Neural cell (in vitro differentiated cells): ENCODE data around the gene MPPED1. TPM values are rescaled to one million over a fixed set of nuclear protein-coding genes. Genes with fewer than 3 reads are reported as not detected.

Experiments
- H2AFZ ChIP-seq: fragments of 200-600, 300-800 bp; sonication (generic), shearing (Covaris generic); 2 replicates; pipeline ENCODE4 v1.6.0; 2014; ENCODE audit warnings: low read depth, mild to moderate bottlenecking, antibody characterized with exemption, low read length, moderate library complexity
- H3F3A ChIP-seq: fragments of 200-600 bp; shearing (Covaris generic); 2 replicates; pipeline ENCODE4 v1.6.1; 2016; ENCODE audit warnings: mild to moderate bottlenecking, moderate library complexity, mixed read lengths, antibody characterized with exemption, low read length; ENCODE audit not compliant: insufficient read depth, poor library complexity, severe bottlenecking
- H3K27ac ChIP-seq: fragments of 200-600, 300-800 bp; sonication (generic), shearing (Covaris generic); 2 replicates; pipeline ENCODE4 v1.5.1; 2014; ENCODE audit warnings: mild to moderate bottlenecking, low read length, moderate library complexity
- H3K27me3 ChIP-seq: fragments of 300-800, 200-600 bp; sonication (generic), shearing (Covaris generic); 2 replicates; pipeline ENCODE4 v1.6.0; 2014; ENCODE audit warnings: mild to moderate bottlenecking, low read depth, low read length, moderate library complexity; ENCODE audit not compliant: insufficient read depth
- H3K36me3 ChIP-seq: fragments of 300-800, 200-600 bp; sonication (generic), shearing (Covaris generic); 2 replicates; pipeline ENCODE4 v1.5.1; 2014; ENCODE audit warnings: mild to moderate bottlenecking, antibody characterized with exemption, low read length, moderate library complexity; ENCODE audit not compliant: insufficient read depth
- H3K4me2 ChIP-seq: fragments of 300-800, 200-600 bp; sonication (generic), shearing (Covaris generic); 2 replicates; pipeline ENCODE4 v1.6.0; 2014; ENCODE audit warnings: mild to moderate bottlenecking, low read length
- H3K4me3 ChIP-seq: fragments of 300-800, 200-600 bp; sonication (generic), shearing (Covaris generic); 2 replicates; pipeline ENCODE4 v1.5.1; 2014; ENCODE audit warnings: mild to moderate bottlenecking, low read length, moderate library complexity
- H3K79me2 ChIP-seq: fragments of 200-600 bp; shearing (Covaris generic); replicated peaks from 2 replicates; pipeline ENCODE4 v1.6.0; 2014; ENCODE audit warnings: mild to moderate bottlenecking, low read length, moderate library complexity; ENCODE audit not compliant: insufficient read depth
- H3K9ac ChIP-seq: fragments of 300-800, 200-600 bp; sonication (generic), shearing (Covaris generic); 2 replicates; pipeline ENCODE4 v1.6.1; 2016; ENCODE audit warnings: mild to moderate bottlenecking, low read length, mixed read lengths
- H3K9me2 ChIP-seq: fragments of 200-600 bp; shearing (Covaris generic); 2 replicates; pipeline ENCODE4 v1.6.1; 2016; ENCODE audit warnings: mild to moderate bottlenecking, low read length, mixed read lengths; ENCODE audit not compliant: insufficient read depth
- H3K9me3 ChIP-seq: fragments of 200-600, 300-800 bp; sonication (generic), shearing (Covaris generic); 2 replicates; pipeline ENCODE4 v1.6.1; 2016; ENCODE audit warnings: mild to moderate bottlenecking, mixed run types, low read length, moderate library complexity, mixed read lengths
- H4K20me1 ChIP-seq: fragments of 200-600 bp; shearing (Covaris generic); 2 replicates; pipeline ENCODE4 v1.6.1; 2016; ENCODE audit warnings: mild to moderate bottlenecking, mixed run types; ENCODE audit not compliant: insufficient read depth
- EP300 ChIP-seq: fragments of 450-650 bp; conservative IDR thresholded peaks from 2 replicates; pipeline ENCODE4 v1.6.1; 2014; ENCODE audit warnings: antibody characterized with exemption, mild to moderate bottlenecking, moderate library complexity; ENCODE audit not compliant: poor library complexity, severe bottlenecking
- EZH2 ChIP-seq: fragments of 200-600, 300-800 bp; shearing (Covaris generic), sonication (generic); IDR thresholded peaks from 2 replicates; pipeline ENCODE4 v1.6.1; 2014; ENCODE audit warnings: antibody characterized with exemption, low read length, borderline replicate concordance, mild to moderate bottlenecking; ENCODE audit not compliant: insufficient read depth, poor library complexity, severe bottlenecking
- MXI1 ChIP-seq: fragments of 450-650 bp; conservative IDR thresholded peaks from 2 replicates; pipeline ENCODE4 v1.6.1; 2014; ENCODE audit warnings: antibody characterized with exemption, mild to moderate bottlenecking; ENCODE audit not compliant: poor library complexity, severe bottlenecking
- POLR2AphosphoS5 ChIP-seq: IDR thresholded peaks from 2 replicates; pipeline ENCODE4 v1.6.1; 2012
- RAD21 ChIP-seq: fragments of 450-650 bp; conservative IDR thresholded peaks from 2 replicates; pipeline ENCODE4 v1.6.1; 2014; ENCODE audit warnings: antibody characterized with exemption, mild to moderate bottlenecking, moderate library complexity
- REST ChIP-seq: IDR thresholded peaks from 2 replicates; pipeline ENCODE4 v1.6.1; 2012; ENCODE audit warnings: borderline replicate concordance
- SMC3 ChIP-seq: fragments of 450-650 bp; conservative IDR thresholded peaks from 2 replicates; pipeline ENCODE4 v1.6.1; 2014; ENCODE audit warnings: antibody characterized with exemption, mild to moderate bottlenecking, moderate library complexity; ENCODE audit not compliant: poor library complexity
- TAF1 ChIP-seq: IDR thresholded peaks from 2 replicates; pipeline ENCODE4 v1.6.1; 2012; ENCODE audit warnings: low read depth
- polyA plus RNA-seq: library from polyadenylated mRNA; depleted of rRNA; stranded (reverse); fragments of >200 nt; gene quantifications from 2 replicates; pipeline ENCODE4 v1.2.3, GENCODE V29; 2014
- TF ChIP-seq, protein P1 (sequence below): fragments of 450-650 bp; IDR thresholded peaks from 2 replicates; pipeline ENCODE4 v1.5.1; 2014; ENCODE audit warnings: antibody characterized with exemption, mild to moderate bottlenecking, moderate library complexity; ENCODE audit not compliant: poor library complexity, severe bottlenecking

The MPPED1 gene
- polyA plus RNA-seq, 1 donor from 2014 or later, result 33.4 TPM

DNA sequence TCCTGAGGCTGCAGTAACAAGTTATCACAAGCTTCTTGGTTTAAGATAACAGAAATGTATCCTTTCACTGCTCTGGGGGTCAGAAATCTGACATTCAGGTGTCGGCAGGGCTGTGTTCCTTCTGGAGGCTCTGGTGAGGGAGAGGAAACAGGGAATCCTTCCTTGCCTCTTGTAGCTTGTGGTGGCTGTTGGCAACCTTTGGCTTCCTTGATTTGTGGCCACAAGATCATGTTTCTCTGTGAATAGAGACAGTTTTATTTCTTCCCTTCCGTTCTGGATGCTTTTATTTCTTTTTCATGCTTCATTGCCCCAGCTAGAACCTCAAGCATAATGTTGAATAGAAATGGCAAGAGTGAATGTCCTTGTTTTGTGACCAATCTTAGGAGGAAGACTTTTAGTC lies 44.0 kb downstream of the MPPED1 start:
- Histone ChIP-seq H3K27ac (no peak overlapping the region), H3K4me2 (no peak overlapping the region), H3K36me3 (no peaks in the 10 kb centered on the region), H4K20me1 (no peaks in the 10 kb centered on the region), H3K9ac (no peak overlapping the region), H3K9me3 (peaks cover 6% of the 10 kb centered on the region), H3K27me3 (no peaks in the 10 kb centered on the region), H3K4me3 (no peak overlapping the region), H3K9me2 (no peaks in the 10 kb centered on the region), H3F3A (no peaks in the 10 kb centered on the region), H3K79me2 (no peaks in the 10 kb centered on the region), H2AFZ (no peak overlapping the region)
- TF ChIP-seq EP300, result no peak
- TF ChIP-seq POLR2AphosphoS5, result no peak
- no peak for TF ChIP-seq RAD21
- no peak for TF ChIP-seq TAF1
- TF ChIP-seq EZH2, result no peak
- no peak for TF ChIP-seq MXI1
- TF ChIP-seq REST, result no peak
- TF ChIP-seq, protein P1, sequence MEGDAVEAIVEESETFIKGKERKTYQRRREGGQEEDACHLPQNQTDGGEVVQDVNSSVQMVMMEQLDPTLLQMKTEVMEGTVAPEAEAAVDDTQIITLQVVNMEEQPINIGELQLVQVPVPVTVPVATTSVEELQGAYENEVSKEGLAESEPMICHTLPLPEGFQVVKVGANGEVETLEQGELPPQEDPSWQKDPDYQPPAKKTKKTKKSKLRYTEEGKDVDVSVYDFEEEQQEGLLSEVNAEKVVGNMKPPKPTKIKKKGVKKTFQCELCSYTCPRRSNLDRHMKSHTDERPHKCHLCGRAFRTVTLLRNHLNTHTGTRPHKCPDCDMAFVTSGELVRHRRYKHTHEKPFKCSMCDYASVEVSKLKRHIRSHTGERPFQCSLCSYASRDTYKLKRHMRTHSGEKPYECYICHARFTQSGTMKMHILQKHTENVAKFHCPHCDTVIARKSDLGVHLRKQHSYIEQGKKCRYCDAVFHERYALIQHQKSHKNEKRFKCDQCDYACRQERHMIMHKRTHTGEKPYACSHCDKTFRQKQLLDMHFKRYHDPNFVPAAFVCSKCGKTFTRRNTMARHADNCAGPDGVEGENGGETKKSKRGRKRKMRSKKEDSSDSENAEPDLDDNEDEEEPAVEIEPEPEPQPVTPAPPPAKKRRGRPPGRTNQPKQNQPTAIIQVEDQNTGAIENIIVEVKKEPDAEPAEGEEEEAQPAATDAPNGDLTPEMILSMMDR, result no peak
- no peak for TF ChIP-seq SMC3

DNA sequence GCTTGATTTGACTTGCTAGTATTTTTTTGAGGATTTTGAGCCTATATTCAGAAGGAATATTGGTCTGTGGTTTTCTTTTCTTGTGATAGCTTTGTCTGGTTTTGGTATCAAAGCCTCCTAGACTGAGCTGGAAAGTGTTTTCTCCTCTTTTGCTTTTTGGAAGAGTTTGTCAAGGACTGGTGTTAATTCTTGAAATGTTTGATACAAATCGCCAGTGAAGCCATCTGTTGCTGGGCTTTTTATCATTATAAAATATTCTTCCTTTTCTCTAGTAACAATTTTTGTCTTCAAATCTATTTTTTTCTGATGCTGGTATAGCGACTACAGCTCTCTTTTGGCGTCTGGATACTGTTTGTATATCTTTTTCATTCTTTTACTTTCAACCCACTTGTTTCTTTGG lies 45.2 kb downstream of the MPPED1 start:
- H3K27me3 ChIP-seq, result no peaks in the 10 kb centered on the region
- no peak overlapping the region for H3K27ac ChIP-seq
- peaks cover 6% of the 10 kb centered on the region for H3K9me3 ChIP-seq

More for the DNA sequence above, 45.2 kb downstream of the MPPED1 start:
- H3K9ac ChIP-seq, result no peak overlapping the region
- H3K4me2 ChIP-seq, result no peak overlapping the region
- no peaks in the 10 kb centered on the region for H3K79me2 ChIP-seq
- TF ChIP-seq EZH2, result no peak
- no peak for TF ChIP-seq EP300
- TF ChIP-seq TAF1, result no peak
- TF ChIP-seq MXI1, result no peak
- TF ChIP-seq RAD21, result no peak
- TF ChIP-seq SMC3, result no peak
- TF ChIP-seq REST, result no peak
- no peak for TF ChIP-seq POLR2AphosphoS5
- TF ChIP-seq, protein P1, result no peak
- no peaks in the 10 kb centered on the region for H3F3A ChIP-seq
- no peaks in the 10 kb centered on the region for H3K9me2 ChIP-seq
- no peaks in the 10 kb centered on the region for H3K36me3 ChIP-seq
- no peak overlapping the region for H3K4me3 ChIP-seq
- H2AFZ ChIP-seq, result no peak overlapping the region
- H4K20me1 ChIP-seq, result no peaks in the 10 kb centered on the region
